ENCODE data around the gene NTM. TPM values are rescaled to one million over a fixed set of nuclear protein-coding genes. Genes with fewer than 3 reads are reported as not detected.

The NTM gene
- total RNA-seq, 1 experiment from 2014 or later: 9.9 TPM

- no peaks in the 10 kb centered on the region; the same call in 1 of the 2 replicates for H3K27me3 ChIP-seq (ENCODE audit: insufficient read depth, low read length)
- Mint-ChIP-seq H3K36me3 (ENCODE audit: insufficient read depth in 1 of 3, low read depth in 3 of 3) (peaks cover 0 to 4% (median 0%) of the 10 kb centered on the region in 3 experiments; a peak in 1 of 7 replicates), H3K27ac (no peak overlapping the region), H3K4me3 (no peak overlapping the region), H3K4me1 (peaks cover 26 to 27% of the 10 kb centered on the region in 2 experiments), H3K27me3 (ENCODE audit: low read depth) (peaks cover 15% of the 10 kb centered on the region), H3K9me3 (no peaks in the 10 kb centered on the region; a peak in 1 of 5 replicates)
- DNase-seq: no peak
- H3K18ac ChIP-seq (ENCODE audit: insufficient read length, low read depth, low read length): no peak overlapping the region
- no peak overlapping the region for H2BK5ac ChIP-seq (ENCODE audit: insufficient read length, low read length)
- no peak overlapping the region for H3K27ac ChIP-seq (ENCODE audit: insufficient read length, low read depth, low read length)
- no peaks in the 10 kb centered on the region for H4K20me1 ChIP-seq (ENCODE audit: control insufficient read depth, insufficient read depth, insufficient read length)
- no peak overlapping the region for H3K9ac ChIP-seq (ENCODE audit: extremely low read depth, insufficient read length, low read length)
- TF ChIP-seq CTCF (conservative IDR thresholded peaks at IDR 0.05): no peak
- no peaks in the 10 kb centered on the region for H3K23me2 ChIP-seq (ENCODE audit: insufficient read length, low read depth, low read length, poor library complexity, severe bottlenecking)
- H2BK20ac ChIP-seq (ENCODE audit: low read depth, low read length, poor library complexity, severe bottlenecking): no peak overlapping the region
- no peaks in the 10 kb centered on the region for H3K9me3 ChIP-seq (ENCODE audit: control insufficient read depth, low read depth, low read length)
- H2AK5ac ChIP-seq (ENCODE audit: insufficient read length, low read length): no peak overlapping the region
- no peak overlapping the region for H4K91ac ChIP-seq (ENCODE audit: insufficient read length, low read depth, low read length)
- H3K14ac ChIP-seq (ENCODE audit: insufficient read depth, low read length): no peak overlapping the region
- H3K79me1 ChIP-seq (ENCODE audit: insufficient read depth, low read depth, low read length, poor library complexity, severe bottlenecking): no peaks in the 10 kb centered on the region
- no peak overlapping the region for H4K5ac ChIP-seq (ENCODE audit: insufficient read length, low read depth, low read length)
- no peak overlapping the region for H2BK12ac ChIP-seq (ENCODE audit: insufficient read length, low read depth, low read length)
- no peak overlapping the region for H3K4ac ChIP-seq (ENCODE audit: low read depth, low read length)
- H3T11ph ChIP-seq (ENCODE audit: low read length): no peak overlapping the region
- H3K56ac ChIP-seq (ENCODE audit: insufficient read length, low read depth, low read length): no peak overlapping the region
- WGBS (ENCODE audit: extremely low coverage, insufficient read length, low lambda C conversion rate): no CpG with 5 or more reads among the region's 3 CpGs
- H2BK120ac ChIP-seq (ENCODE audit: low read depth, low read length, poor library complexity, severe bottlenecking): no peak overlapping the region
- no peak overlapping the region for H2AFZ ChIP-seq (ENCODE audit: low read length)
- no peak overlapping the region for H4K8ac ChIP-seq (replicated peaks; ENCODE audit: insufficient read length, low read depth, low read length)
- H3K4me2 ChIP-seq (ENCODE audit: insufficient read depth, insufficient read length, low read length): no peak overlapping the region
- H3K4me1 ChIP-seq (ENCODE audit: insufficient read depth, low read length): peaks cover 10% of the 10 kb centered on the region; the same call in 1 of the 2 replicates
- H3K79me2 ChIP-seq (ENCODE audit: insufficient read depth, low read length): no peaks in the 10 kb centered on the region
- H2BK15ac ChIP-seq (ENCODE audit: low read depth, low read length): no peak overlapping the region
- no peak overlapping the region for H3K23ac ChIP-seq (ENCODE audit: insufficient read length, low read depth, low read length)
Measured at GRCh38 chr11:131609921-131610320, 239.5 kb downstream of the NTM start.
